Left cardiac atrium (tissue), 4 donors: ENCODE data around the gene PAK4. TPM values are rescaled to one million over a fixed set of nuclear protein-coding genes. Genes with fewer than 3 reads are reported as not detected.
"Not testable (repeated sequence)": the region's sequence is repeated elsewhere in the genome, so short reads cannot be mapped to it uniquely, and the experiment has no call there.

Experiments used
- ATAC-seq, 2 donors: fragments of 200-7000 bp; cut with Tn5 transposase; one replicate each; pipeline ENCODE4 v1.9.1; 2020; ENCODE audit warnings: mild to moderate bottlenecking in 2 of 2, moderate library complexity in 2 of 2
- DNase-seq: peaks from one replicate; pipeline ENCODE4 v3.0.0-alpha.2; 2020
- intact Hi-C, 2 donors: fragments of 100-400 bp; cut with DNase I; formaldehyde crosslinking; loops; one replicate each; pipeline versions ENCODE4 v1.14.1 to v1.15.1; 2022 to 2023
- total RNA-seq, 2 donors: library from RNA; stranded (reverse); fragmentation: NEBNext Ultra II Directional; extraction: Animal tissue kit (Norgen Biotek cat#: 25700); gene quantifications; one replicate each; pipeline ENCODE4 v1.2.1, GENCODE V29; 2021
- donor health status: DM: no; HTN: yes; CAD: no.
- donor health status: DM: no; HTN: yes; CAD: no; lungs with severe emphysema.
- donor health status: DM: yes; HTN: yes; CAD: no.
- donor health status: Dilated cardiomyopathy.

The PAK4 gene
- total RNA-seq, 2 donors from 2014 or later: 15.8 to 17.2 TPM

- ATAC-seq (peak; percentile 47 to 53), DNase-seq (no peak)
- intact Hi-C loops: no loop called here
These were observed 86.8 kb downstream of the PAK4 start for GRCh38 chr19:39212375-39212742.

DNA sequence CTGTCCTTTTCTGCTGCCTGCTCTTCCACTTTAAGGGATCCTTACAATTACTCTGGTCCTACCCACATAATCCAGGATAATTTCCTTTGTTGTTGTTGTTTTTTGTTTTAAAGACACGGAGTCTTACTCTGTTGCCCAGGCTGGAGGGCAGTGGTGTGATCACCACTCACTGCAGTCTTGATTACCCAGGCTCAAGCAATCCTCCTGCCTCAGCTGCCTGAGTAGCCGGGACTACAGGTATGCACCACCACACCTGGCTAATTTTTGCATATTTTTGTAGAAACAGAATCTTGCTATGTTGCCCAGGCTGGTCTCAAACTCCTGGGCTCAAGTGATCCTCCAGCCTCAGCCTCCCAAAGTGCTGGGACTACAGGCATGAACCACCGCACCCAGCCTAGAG, 89.7 kb downstream of the PAK4 start:
- intact Hi-C loops, ATAC-seq, DNase-seq: not testable (repeated sequence)

DNA sequence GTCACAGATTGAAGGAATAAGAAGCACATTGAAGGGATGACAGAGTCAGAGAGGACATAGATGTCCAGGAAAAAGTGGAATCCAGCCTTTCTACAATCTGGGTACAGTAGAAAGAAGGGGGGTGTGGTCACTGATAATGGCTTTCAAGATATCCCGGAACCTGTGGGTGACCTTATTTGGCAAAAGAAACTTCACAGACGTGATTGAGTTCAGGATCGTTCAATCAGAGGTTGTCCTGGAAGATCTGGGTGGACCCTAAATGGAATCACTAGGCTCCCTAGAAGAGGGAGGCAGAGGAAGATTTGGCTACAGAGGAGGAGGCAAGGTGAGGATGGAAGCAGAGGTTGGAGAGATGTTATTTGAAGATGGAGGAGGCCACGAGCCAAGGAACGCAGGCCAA, 91.5 kb downstream of the PAK4 start:
- intact Hi-C loops: no loop called here
- DNase-seq (no peak), ATAC-seq (no peak)

DNA sequence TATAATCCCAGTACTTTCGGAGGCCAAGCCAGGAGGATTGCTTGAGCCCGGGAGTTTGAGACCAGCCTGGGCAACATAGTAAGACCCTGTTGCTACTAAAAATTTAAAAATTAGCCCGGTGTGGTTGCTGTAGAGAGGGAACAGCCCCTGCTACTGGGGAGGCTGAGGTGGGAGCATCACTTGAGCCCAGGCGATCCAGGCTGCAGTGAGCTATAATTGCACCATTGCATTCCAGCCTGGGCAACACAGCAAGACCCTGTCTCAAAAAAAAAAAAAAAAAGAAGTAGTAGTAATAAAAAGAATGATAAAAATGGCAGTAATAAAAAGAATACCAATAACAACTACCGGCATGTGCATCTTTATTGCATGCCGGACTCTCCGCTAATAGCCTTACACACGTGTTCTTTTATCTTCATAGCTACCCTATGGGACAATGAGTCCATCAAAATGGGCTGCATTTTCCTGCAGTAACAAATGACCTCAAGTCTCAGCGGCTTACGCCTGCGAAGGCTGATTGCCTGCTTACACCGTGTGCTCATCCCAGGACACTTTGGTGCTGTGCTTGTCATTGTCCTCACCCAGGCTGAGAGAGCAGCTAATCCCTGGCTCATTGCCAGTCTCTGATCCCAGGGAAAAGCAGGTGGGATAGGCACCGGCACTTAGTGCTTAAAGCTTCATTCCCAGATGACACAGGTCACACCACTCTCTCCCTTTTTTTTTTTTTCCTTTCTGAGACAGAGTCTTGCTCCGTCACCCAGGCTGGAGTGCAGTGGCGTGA, 92.8 kb downstream of the PAK4 start:
- ATAC-seq (no peak), DNase-seq (no peak)
- intact Hi-C loops: no loop called here

DNA sequence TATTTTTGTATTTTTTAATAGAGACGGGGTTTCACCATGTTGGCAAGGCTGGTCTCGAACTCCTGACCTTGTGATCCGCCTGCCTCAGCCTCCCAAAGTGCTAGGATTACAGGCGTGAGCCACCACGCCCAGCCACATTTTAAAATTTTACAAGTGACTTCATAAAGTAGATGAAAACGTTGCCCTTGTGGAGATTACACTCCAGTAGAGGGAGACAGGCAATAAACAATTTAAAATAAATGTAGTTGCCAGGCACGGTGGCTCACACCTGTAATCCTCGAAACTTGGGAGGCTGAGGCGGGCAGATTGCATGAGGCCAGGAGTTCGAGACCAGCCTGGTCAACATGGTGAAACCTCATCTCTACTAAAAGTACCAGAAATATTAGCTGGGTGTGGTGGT, 93.5 kb downstream of the PAK4 start:
- intact Hi-C loops, ATAC-seq, DNase-seq: not testable (repeated sequence)

GRCh38 chr19:39223703-39224279, 98.2 kb downstream of the PAK4 start:
- no peak for DNase-seq
- intact Hi-C loops: no loop called here
- ATAC-seq: no peak

DNA sequence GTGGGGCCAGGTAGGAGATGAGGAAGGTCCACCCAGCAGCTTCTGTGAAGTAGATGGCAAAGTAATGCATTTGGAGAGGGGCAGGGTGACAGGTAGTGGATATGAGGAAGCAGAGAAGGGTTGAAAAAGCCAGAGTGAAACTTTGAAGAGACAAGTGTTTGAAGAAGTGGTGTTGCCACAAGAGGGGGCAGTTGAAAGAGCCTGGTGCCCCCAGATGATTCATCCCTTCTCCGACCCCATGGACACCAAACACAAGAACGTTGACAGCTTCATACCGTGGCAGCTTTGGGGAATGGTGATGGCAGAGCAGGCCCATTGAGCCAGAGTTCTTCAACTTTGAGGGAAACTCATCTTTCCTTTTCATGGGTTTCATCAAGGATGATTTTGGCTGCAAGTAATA, 99.3 kb downstream of the PAK4 start:
- intact Hi-C loops: no loop called here

More for the DNA sequence above, 99.3 kb downstream of the PAK4 start:
- no peak for DNase-seq
- ATAC-seq: no peak

Other genes starting within 250 kb of the PAK4 start
- 1 to 10 TPM; 4.4 to 7.6 TPM for gene RINL, start 247.5 kb upstream of the PAK4 start, total RNA-seq
- gene SIRT2, start 226.2 kb upstream of the PAK4 start, total RNA-seq: 10 to 100 TPM; 63.3 to 92.1 TPM
- gene NFKBIB, start 225.8 kb upstream of the PAK4 start, total RNA-seq: 10 to 100 TPM; 17.9 to 23.0 TPM
- not detected for gene CCER2, start 213.6 kb upstream of the PAK4 start, total RNA-seq
- gene SARS2, start 195.0 kb upstream of the PAK4 start, total RNA-seq: 10 to 100 TPM in 1 of 2 donors, 1 to 10 TPM in 1; 9.5 to 17.7 TPM
- gene MRPS12, start 194.8 kb upstream of the PAK4 start, total RNA-seq: 10 to 100 TPM; 56.2 to 69.0 TPM
- gene FBXO17, start 150.0 kb upstream of the PAK4 start, total RNA-seq: 1 to 10 TPM; 7.2 to 7.8 TPM
- 10 to 100 TPM; 19.2 to 19.8 TPM for gene FBXO27, start 93.2 kb upstream of the PAK4 start, total RNA-seq
- gene ACP7, start 41.4 kb upstream of the PAK4 start, total RNA-seq: not detected
- not detected for gene NCCRP1, start 71.2 kb downstream of the PAK4 start, total RNA-seq
- not detected for gene SYCN, start 78.5 kb downstream of the PAK4 start, total RNA-seq
- not detected for gene IFNL3, start 119.2 kb downstream of the PAK4 start, total RNA-seq
- not detected for gene IFNL4, start 123.1 kb downstream of the PAK4 start, total RNA-seq
- gene IFNL2, start 142.6 kb downstream of the PAK4 start, total RNA-seq: not detected
- not detected for gene IFNL1, start 170.6 kb downstream of the PAK4 start, total RNA-seq
- gene LRFN1, start 195.1 kb downstream of the PAK4 start, total RNA-seq: 1 to 10 TPM in 1 of 2 donors, under 1 TPM in 1; 0.55 to 1.4 TPM
- 10 to 100 TPM; 29.6 to 43.8 TPM for gene GMFG, start 210.3 kb downstream of the PAK4 start, total RNA-seq
- gene SAMD4B, start 216.6 kb downstream of the PAK4 start, total RNA-seq: 10 to 100 TPM; 44.5 to 72.2 TPM